ENCODE results near the gene CAMSAP2. TPM values are rescaled to one million over a fixed set of nuclear protein-coding genes. Genes with fewer than 3 reads are reported as not detected.

The CAMSAP2 gene
- total RNA-seq, 1 donor from 2014 or later = 49.4 TPM

- Mint-ChIP-seq H3K27me3 (ENCODE audit: low read depth, unreplicated experiment) (no peaks in the 10 kb centered on the region), H3K27ac (ENCODE audit: unreplicated experiment) (no peak overlapping the region), H3K9me3 (ENCODE audit: unreplicated experiment) (no peaks in the 10 kb centered on the region), H3K4me3 (ENCODE audit: unreplicated experiment) (no peak overlapping the region), H3K36me3 (ENCODE audit: low read depth, unreplicated experiment) (peaks cover 5% of the 10 kb centered on the region), H3K4me1 (ENCODE audit: low read depth, unreplicated experiment) (no peaks in the 10 kb centered on the region)
- TF ChIP-seq CTCF (IDR thresholded peaks at IDR 0.05; ENCODE audit: insufficient read depth, low read depth, low read length) (no peak), EZH2 (IDR thresholded peaks at IDR 0.05; ENCODE audit: insufficient read depth, low read length) (no peak)
- Histone ChIP-seq H3K4me1 (ENCODE audit: insufficient read depth, low read length) (peaks cover 2% of the 10 kb centered on the region), H3K9ac (ENCODE audit: low read length) (no peak overlapping the region), H3K27ac (ENCODE audit: low read depth, low read length) (no peak overlapping the region), H3K36me3 (ENCODE audit: insufficient read depth, low read length) (peaks cover 40% of the 10 kb centered on the region), H3K9me3 (ENCODE audit: insufficient read depth, low read depth, low read length) (no peaks in the 10 kb centered on the region), H3K4me2 (ENCODE audit: low read length) (no peak overlapping the region), H4K20me1 (ENCODE audit: insufficient read depth, low read length) (peaks cover 9% of the 10 kb centered on the region), H3K4me3 (ENCODE audit: insufficient read depth, low read depth, low read length) (no peak overlapping the region), H3K79me2 (ENCODE audit: insufficient read depth, low read length) (no peaks in the 10 kb centered on the region), H2AFZ (ENCODE audit: low read depth, low read length) (no peak overlapping the region), H3K27me3 (ENCODE audit: insufficient read depth, low read length) (no peaks in the 10 kb centered on the region)
- FAIRE-seq (no peak), DNase-seq (ENCODE audit: low read depth) (no peak)
These were observed 119.1 kb downstream of the CAMSAP2 start for GRCh38 chr1:200857804-200858203.

- no peaks in the 10 kb centered on the region for H3K27me3 Mint-ChIP-seq (ENCODE audit: low read depth, unreplicated experiment)
- no peak overlapping the region for H2AFZ ChIP-seq (ENCODE audit: low read depth, low read length)
- no peak overlapping the region for H3K27ac ChIP-seq (ENCODE audit: low read depth, low read length)
- no peaks in the 10 kb centered on the region for H3K79me2 ChIP-seq (ENCODE audit: insufficient read depth, low read length)
- peaks cover 7% of the 10 kb centered on the region for H3K4me1 Mint-ChIP-seq (ENCODE audit: low read depth, unreplicated experiment)
- no peak overlapping the region for H3K4me3 ChIP-seq (ENCODE audit: insufficient read depth, low read depth, low read length)
- H4K20me1 ChIP-seq (ENCODE audit: insufficient read depth, low read length) = peaks cover 15% of the 10 kb centered on the region
- H3K27me3 ChIP-seq (ENCODE audit: insufficient read depth, low read length) = no peaks in the 10 kb centered on the region
- FAIRE-seq (no peak), DNase-seq (ENCODE audit: low read depth) (no peak)
- H3K9me3 ChIP-seq (ENCODE audit: insufficient read depth, low read depth, low read length) = no peaks in the 10 kb centered on the region
- H3K36me3 Mint-ChIP-seq (ENCODE audit: low read depth, unreplicated experiment) = peaks cover 2% of the 10 kb centered on the region
- no peak overlapping the region for H3K4me2 ChIP-seq (ENCODE audit: low read length)
- H3K4me3 Mint-ChIP-seq (ENCODE audit: unreplicated experiment) = no peak overlapping the region
- no peak for TF ChIP-seq CTCF (IDR thresholded peaks at IDR 0.05; ENCODE audit: insufficient read depth, low read depth, low read length)
- no peak for TF ChIP-seq EZH2 (IDR thresholded peaks at IDR 0.05; ENCODE audit: insufficient read depth, low read length)
- no peak overlapping the region for H3K27ac Mint-ChIP-seq (ENCODE audit: unreplicated experiment)
- peaks cover 29% of the 10 kb centered on the region for H3K36me3 ChIP-seq (ENCODE audit: insufficient read depth, low read length)
- no peaks in the 10 kb centered on the region for H3K4me1 ChIP-seq (ENCODE audit: insufficient read depth, low read length)
- H3K9ac ChIP-seq (ENCODE audit: low read length) = no peak overlapping the region
- H3K9me3 Mint-ChIP-seq (ENCODE audit: unreplicated experiment) = no peaks in the 10 kb centered on the region
These were observed 123.4 kb downstream of the CAMSAP2 start for GRCh38 chr1:200861937-200862647.

- no peak for TF ChIP-seq CTCF (IDR thresholded peaks at IDR 0.05; ENCODE audit: insufficient read depth, low read depth, low read length)
- TF ChIP-seq EZH2 (IDR thresholded peaks at IDR 0.05; ENCODE audit: insufficient read depth, low read length) = no peak
- Histone ChIP-seq H2AFZ (ENCODE audit: low read depth, low read length) (no peak overlapping the region), H3K4me1 (ENCODE audit: insufficient read depth, low read length) (no peaks in the 10 kb centered on the region), H3K27ac (ENCODE audit: low read depth, low read length) (no peak overlapping the region), H3K79me2 (ENCODE audit: insufficient read depth, low read length) (no peaks in the 10 kb centered on the region), H3K27me3 (ENCODE audit: insufficient read depth, low read length) (no peaks in the 10 kb centered on the region), H3K9me3 (ENCODE audit: insufficient read depth, low read depth, low read length) (no peaks in the 10 kb centered on the region), H3K4me2 (ENCODE audit: low read length) (no peak overlapping the region), H3K36me3 (ENCODE audit: insufficient read depth, low read length) (peaks cover 21% of the 10 kb centered on the region), H3K9ac (ENCODE audit: low read length) (no peak overlapping the region), H3K4me3 (ENCODE audit: insufficient read depth, low read depth, low read length) (no peak overlapping the region), H4K20me1 (ENCODE audit: insufficient read depth, low read length) (peaks cover 15% of the 10 kb centered on the region)
- DNase-seq (ENCODE audit: low read depth) (no peak), FAIRE-seq (no peak)
- no peaks in the 10 kb centered on the region for H3K27me3 Mint-ChIP-seq (ENCODE audit: low read depth, unreplicated experiment)
- no peaks in the 10 kb centered on the region for H3K9me3 Mint-ChIP-seq (ENCODE audit: unreplicated experiment)
- H3K36me3 Mint-ChIP-seq (ENCODE audit: low read depth, unreplicated experiment) = peaks cover 2% of the 10 kb centered on the region
- H3K4me1 Mint-ChIP-seq (ENCODE audit: low read depth, unreplicated experiment) = peaks cover 9% of the 10 kb centered on the region
- H3K4me3 Mint-ChIP-seq (ENCODE audit: unreplicated experiment) = no peak overlapping the region
- H3K27ac Mint-ChIP-seq (ENCODE audit: unreplicated experiment) = no peak overlapping the region
These were observed 124.2 kb downstream of the CAMSAP2 start for GRCh38 chr1:200862713-200863415.
